Mucosa of descending colon (tissue), 3 donors: ENCODE data around the gene SHC3. TPM values are rescaled to one million over a fixed set of nuclear protein-coding genes. Genes with fewer than 3 reads are reported as not detected.

Experiments used
- ATAC-seq: fragments of 200-7000 bp; cut with Tn5 transposase; one replicate; pipeline ENCODE4 v1.9.1; 2020; ENCODE audit warnings: mild to moderate bottlenecking, moderate library complexity
- DNase-seq, 3 donors: peaks; one replicate each; pipeline ENCODE4 v3.0.0-alpha.2; 2020
- H3K36me3 ChIP-seq: fragments of 200-600 bp; one replicate; pipeline ENCODE4 v1.8.0; 2021; ENCODE audit warnings: low read depth, mild to moderate bottlenecking
- H3K4me1 ChIP-seq: fragments of 200-600 bp; one replicate; pipeline ENCODE4 v1.8.0; 2021; ENCODE audit warnings: low read depth, mild to moderate bottlenecking
- H3K4me3 ChIP-seq: fragments of 200-600 bp; one replicate; pipeline ENCODE4 v1.8.0; 2021; ENCODE audit warnings: mild to moderate bottlenecking
- H3K9me3 ChIP-seq: fragments of 200-600 bp; one replicate; pipeline ENCODE4 v1.8.0; 2021; ENCODE audit warnings: mild to moderate bottlenecking
- intact Hi-C, 2 donors: fragments of 100-400 bp; cut with DNase I in 1 of 2; cut with micrococcal nuclease in 1 of 2; formaldehyde crosslinking; loops; one replicate each; pipeline versions ENCODE4 v1.11.0 to v1.11.1; 2022; cut with DNase I, micrococcal nuclease
- total RNA-seq, 3 donors: library from RNA; stranded (reverse); fragmentation: NEBNext Ultra II Directional in 2 of 3; extraction: Animal tissue kit (Norgen Biotek cat#: 25700) in 2 of 3; gene quantifications; one replicate each; pipeline versions ENCODE4 v1.2.1 to v1.2.4, GENCODE V29; 2021 to 2023
- TF ChIP-seq, protein P1 (sequence below): fragments of 200-600 bp; IDR thresholded peaks from one replicate; pipeline ENCODE4 v1.8.0; 2022; ENCODE audit warnings: antibody characterized with exemption, mild to moderate bottlenecking
- donor health status: DM: no; HTN: no; CAD: no; lungs with moderate emphysema.
- donor health status: DM: no; HTN: no; CAD: no.
- donor health status: DM: no; HTN: yes; CAD: no.

Gene SHC3
- total RNA-seq, 3 donors from 2014 or later: 0.35 to 4.8 (median 1.5) TPM

- TF ChIP-seq, protein P1, sequence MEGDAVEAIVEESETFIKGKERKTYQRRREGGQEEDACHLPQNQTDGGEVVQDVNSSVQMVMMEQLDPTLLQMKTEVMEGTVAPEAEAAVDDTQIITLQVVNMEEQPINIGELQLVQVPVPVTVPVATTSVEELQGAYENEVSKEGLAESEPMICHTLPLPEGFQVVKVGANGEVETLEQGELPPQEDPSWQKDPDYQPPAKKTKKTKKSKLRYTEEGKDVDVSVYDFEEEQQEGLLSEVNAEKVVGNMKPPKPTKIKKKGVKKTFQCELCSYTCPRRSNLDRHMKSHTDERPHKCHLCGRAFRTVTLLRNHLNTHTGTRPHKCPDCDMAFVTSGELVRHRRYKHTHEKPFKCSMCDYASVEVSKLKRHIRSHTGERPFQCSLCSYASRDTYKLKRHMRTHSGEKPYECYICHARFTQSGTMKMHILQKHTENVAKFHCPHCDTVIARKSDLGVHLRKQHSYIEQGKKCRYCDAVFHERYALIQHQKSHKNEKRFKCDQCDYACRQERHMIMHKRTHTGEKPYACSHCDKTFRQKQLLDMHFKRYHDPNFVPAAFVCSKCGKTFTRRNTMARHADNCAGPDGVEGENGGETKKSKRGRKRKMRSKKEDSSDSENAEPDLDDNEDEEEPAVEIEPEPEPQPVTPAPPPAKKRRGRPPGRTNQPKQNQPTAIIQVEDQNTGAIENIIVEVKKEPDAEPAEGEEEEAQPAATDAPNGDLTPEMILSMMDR: no peak
- Histone ChIP-seq H3K4me3 (no peak overlapping the region), H3K4me1 (peaks cover 6% of the 10 kb centered on the region), H3K36me3 (no peaks in the 10 kb centered on the region), H3K9me3 (no peaks in the 10 kb centered on the region)
- DNase-seq (no peak), ATAC-seq (no peak)
- intact Hi-C loops: loop anchor here in 1 of 2 donors (10.0 kb wide), 1 partner anchor 254 kb away; no protein-coding TSS in a partner anchor
Observed at GRCh38 chr9:88998503-88998902, 180.1 kb downstream of the SHC3 start.

GRCh38 chr9:88997646-88998045 lies 181.0 kb downstream of the SHC3 start:
- ATAC-seq: no peak
- Histone ChIP-seq H3K4me1 (peaks cover 6% of the 10 kb centered on the region), H3K4me3 (no peak overlapping the region), H3K9me3 (no peaks in the 10 kb centered on the region), H3K36me3 (no peaks in the 10 kb centered on the region)
- DNase-seq: no peak
- TF ChIP-seq, protein P1: no peak
- intact Hi-C loops: loop anchor here in 1 of 2 donors (10.0 kb wide), 1 partner anchor 253 kb away; no protein-coding TSS in a partner anchor

DNA sequence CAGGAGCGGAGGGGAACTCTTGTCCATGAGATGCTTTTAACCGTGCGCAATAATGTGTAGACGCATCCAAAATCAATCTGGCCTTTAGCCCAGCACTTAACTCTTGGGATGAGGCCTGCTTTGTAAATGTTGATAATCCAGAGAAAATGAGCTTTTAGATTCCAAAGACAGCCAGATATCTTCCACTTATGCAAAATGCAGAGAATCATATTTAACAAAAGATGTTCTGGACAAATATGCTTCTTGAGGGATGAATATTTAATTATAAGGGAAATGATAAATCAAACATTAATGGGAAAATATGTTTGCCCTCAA lies 181.7 kb downstream of the SHC3 start:
- no peaks in the 10 kb centered on the region for H3K9me3 ChIP-seq
- no peak overlapping the region for H3K4me3 ChIP-seq
- no peak for DNase-seq
- intact Hi-C loops: loop anchor here in 1 of 2 donors (10.0 kb wide), 1 partner anchor 252 kb away; no protein-coding TSS in a partner anchor
- H3K4me1 ChIP-seq: peaks cover 8% of the 10 kb centered on the region
- ATAC-seq: no peak
- TF ChIP-seq, protein P1: no peak
- H3K36me3 ChIP-seq: no peaks in the 10 kb centered on the region

GRCh38 chr9:88996046-88996920 lies 182.3 kb downstream of the SHC3 start:
- no peaks in the 10 kb centered on the region for H3K36me3 ChIP-seq
- H3K4me3 ChIP-seq: no peak overlapping the region
- peaks cover 9% of the 10 kb centered on the region for H3K4me1 ChIP-seq
- intact Hi-C loops: loop anchor here in 1 of 2 donors (10.0 kb wide), 1 partner anchor 251 kb away; no protein-coding TSS in a partner anchor
- TF ChIP-seq, protein P1: no peak
- DNase-seq (no peak), ATAC-seq (no peak)
- no peaks in the 10 kb centered on the region for H3K9me3 ChIP-seq

DNA sequence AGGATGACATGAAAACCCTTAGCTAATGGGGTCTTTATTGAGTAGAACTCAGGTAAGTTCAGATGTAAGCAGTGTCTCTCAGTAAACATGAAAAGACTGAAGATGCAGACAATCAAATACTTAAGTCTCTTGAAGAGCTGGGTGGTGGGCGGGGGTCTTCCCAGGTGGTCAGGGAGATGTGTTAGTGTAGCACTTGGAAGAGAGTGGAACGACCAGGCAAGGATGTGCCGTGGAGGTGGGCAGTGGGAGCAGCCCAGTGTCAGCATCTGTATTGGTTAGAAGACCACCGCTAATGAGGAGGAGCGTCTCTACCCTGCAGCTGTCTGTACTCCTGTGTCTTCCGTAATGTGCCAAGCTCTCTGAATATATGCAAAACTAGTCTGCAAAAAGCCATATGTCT lies 183.0 kb downstream of the SHC3 start:
- Histone ChIP-seq H3K36me3 (no peaks in the 10 kb centered on the region), H3K4me1 (peaks cover 4% of the 10 kb centered on the region), H3K9me3 (no peaks in the 10 kb centered on the region), H3K4me3 (no peak overlapping the region)
- TF ChIP-seq, protein P1: no peak
- DNase-seq (no peak), ATAC-seq (no peak)
- intact Hi-C loops: loop anchor here in 1 of 2 donors (10.0 kb wide), 1 partner anchor 251 kb away; no protein-coding TSS in a partner anchor
